Esophagus muscularis mucosa (tissue), 4 donors: ENCODE results near the gene SERPINE1. TPM values are rescaled to one million over a fixed set of nuclear protein-coding genes. Genes with fewer than 3 reads are reported as not detected.
A peak's percentile ranks its signal among the peaks of the same experiment; 100 is the strongest.

Experiments
- DNase-seq: peaks from one replicate; pipeline ENCODE4 v3.0.0-alpha.2; 2017; ENCODE audit errors: extremely low spot score
- H3K27ac ChIP-seq, 4 donors: fragments of 200-600 bp; sonication (generic); replicated peaks in 1 of 4; 1 replicate in 3 of 4; 2 replicates in 1 of 4; pipeline ENCODE4 v1.5.1; 2016 to 2019; ENCODE audit warnings: mild to moderate bottlenecking in 1 of 4
- H3K27me3 ChIP-seq, 4 donors: fragments of 200-600 bp; sonication (generic); one replicate each; pipeline versions ENCODE4 v1.5.1 to v1.6.0; 2016 to 2019
- H3K36me3 ChIP-seq, 4 donors: fragments of 200-600 bp; sonication (generic); one replicate each; pipeline ENCODE4 v1.5.1; 2016 to 2019
- H3K4me1 ChIP-seq, 4 donors: fragments of 200-600 bp; sonication (generic); one replicate each; pipeline ENCODE4 v1.5.1; 2016 to 2019
- H3K4me3 ChIP-seq, 4 donors: fragments of 200-600 bp; sonication (generic); 1 replicate in 2 of 4; 2 replicates in 2 of 4; pipeline ENCODE4 v1.5.1; 2016 to 2019; ENCODE audit warnings: mild to moderate bottlenecking in 4 of 4, moderate library complexity in 1 of 4
- H3K9me3 ChIP-seq, 4 donors: fragments of 200-600 bp; sonication (generic); 1 replicate in 3 of 4; 2 replicates in 1 of 4; pipeline ENCODE4 v1.5.1; 2016 to 2019
- CTCF ChIP-seq, 3 experiments: fragments of 200-600 bp in 2 of 3; fragments of 450-650 bp in 1 of 3; sonication (generic) in 2 of 3; IDR thresholded peaks; one replicate each; pipeline ENCODE4 v1.5.1; 2017 to 2019; ENCODE audit warnings: antibody characterized with exemption in 3 of 3, mild to moderate bottlenecking in 2 of 3, moderate library complexity in 1 of 3
- EP300 ChIP-seq: sonication (generic); formaldehyde crosslinking; IDR thresholded peaks from one replicate; pipeline ENCODE4 v1.6.1; 2017; ENCODE audit warnings: antibody characterized with exemption
- POLR2A ChIP-seq: fragments of 450-650 bp; IDR thresholded peaks from one replicate; pipeline ENCODE4 v1.6.1; 2017; ENCODE audit warnings: antibody characterized with exemption, moderate library complexity, mild to moderate bottlenecking, low read depth
- POLR2AphosphoS5 ChIP-seq, 2 donors: sonication (generic); formaldehyde crosslinking; IDR thresholded peaks; one replicate each; pipeline ENCODE4 v1.6.1; 2017; ENCODE audit warnings: antibody characterized with exemption in 2 of 2
- WGBS: methylation state at CpG from one replicate; pipeline ENCODE4 v1.1.5; 2018; 5-methylcytosine and 5-hydroxymethylcytosine counted together
- intact Hi-C: fragments of 100-400 bp; cut with DNase I; formaldehyde crosslinking; loops from one replicate; pipeline ENCODE4 v1.15.1; 2023
- total RNA-seq, 4 donors: library from RNA; depleted of rRNA; stranded (reverse); fragments of >200 nt; gene quantifications; one replicate each; pipeline versions ENCODE4 v1.1.0 to v1.2.1, GENCODE V29; 2016

Gene SERPINE1
- total RNA-seq, 4 donors from 2014 or later, result 9.4 to 54.2 (median 18.2) TPM

- WGBS, result 0% methylated on average over 18 of the region's 33 CpGs
- peaks cover 48 to 66% (median 53%) of the 10 kb centered on the region in 4 donors for H3K4me1 ChIP-seq
- no peaks in the 10 kb centered on the region for H3K36me3 ChIP-seq
- TF ChIP-seq CTCF (IDR thresholded peaks at IDR 0.05) (peak; percentile 73 to 93 (median 75)), POLR2A (no peak), POLR2AphosphoS5 (IDR thresholded peaks at IDR 0.05) (peak in 1 of 2 donors; percentile 12)
- no peak overlapping the region for H3K27ac ChIP-seq
- H3K4me3 ChIP-seq, result no peak overlapping the region
- no peak for DNase-seq
- peaks cover 25 to 100% (median 99%) of the 10 kb centered on the region in 4 donors for H3K27me3 ChIP-seq
- no peaks in the 10 kb centered on the region for H3K9me3 ChIP-seq
- intact Hi-C loops, result loop anchor here (1.0 kb wide), 1 partner anchor 26 kb away; no protein-coding TSS in a partner anchor
Observed at GRCh38 chr7:101169838-101170551, 43.1 kb downstream of the SERPINE1 start.

- no peaks in the 10 kb centered on the region for H3K36me3 ChIP-seq
- peaks cover 24 to 100% (median 97%) of the 10 kb centered on the region in 4 donors for H3K27me3 ChIP-seq
- peaks cover 40 to 57% (median 45%) of the 10 kb centered on the region in 4 donors for H3K4me1 ChIP-seq
- H3K4me3 ChIP-seq, result no peak overlapping the region
- no peaks in the 10 kb centered on the region for H3K9me3 ChIP-seq
- no peak for DNase-seq
- no peak overlapping the region for H3K27ac ChIP-seq
- TF ChIP-seq POLR2AphosphoS5 (IDR thresholded peaks at IDR 0.05) (no peak), EP300 (no peak), POLR2A (no peak), CTCF (IDR thresholded peaks at IDR 0.05) (no peak)
- WGBS, result 8% methylated on average over 17 of the region's 17 CpGs
- intact Hi-C loops, result no loop called here
Observed at GRCh38 chr7:101170617-101171441, 43.9 kb downstream of the SERPINE1 start.

GRCh38 chr7:101171442-101171837 is 44.5 kb downstream of the SERPINE1 start:
- Histone ChIP-seq H3K4me1 (peaks cover 36 to 52% (median 39%) of the 10 kb centered on the region in 4 donors), H3K4me3 (no peak overlapping the region), H3K36me3 (no peaks in the 10 kb centered on the region), H3K27me3 (peaks cover 18 to 100% (median 95%) of the 10 kb centered on the region in 4 donors), H3K27ac (no peak overlapping the region), H3K9me3 (no peaks in the 10 kb centered on the region)
- no peak for DNase-seq
- intact Hi-C loops, result no loop called here
- 2% methylated on average over 13 of the region's 13 CpGs for WGBS
- TF ChIP-seq EP300, result no peak
- TF ChIP-seq POLR2A, result no peak
- no peak for TF ChIP-seq CTCF (IDR thresholded peaks at IDR 0.05)
- no peak for TF ChIP-seq POLR2AphosphoS5 (IDR thresholded peaks at IDR 0.05)

- no peak overlapping the region for H3K4me3 ChIP-seq
- no peak for TF ChIP-seq CTCF (IDR thresholded peaks at IDR 0.05)
- no peak for TF ChIP-seq POLR2A
- TF ChIP-seq EP300, result no peak
- no peak for TF ChIP-seq POLR2AphosphoS5 (IDR thresholded peaks at IDR 0.05)
- H3K4me1 ChIP-seq, result peaks cover 36 to 52% (median 39%) of the 10 kb centered on the region in 4 donors
- no peaks in the 10 kb centered on the region for H3K36me3 ChIP-seq
- H3K9me3 ChIP-seq, result no peaks in the 10 kb centered on the region
- H3K27me3 ChIP-seq, result peaks cover 18 to 100% (median 92%) of the 10 kb centered on the region in 4 donors
- no peak overlapping the region for H3K27ac ChIP-seq
- 2% methylated on average over 30 of the region's 79 CpGs for WGBS
- intact Hi-C loops, result no loop called here
- DNase-seq, result no peak
Observed at GRCh38 chr7:101172005-101172853, 45.3 kb downstream of the SERPINE1 start.
